Fibroblast of lung (primary cell): ENCODE data around the gene SEMA5A.

Source experiments
- EZH2 ChIP-seq: IDR thresholded peaks from 2 replicates; pipeline ENCODE4 v1.5.1; 2012; ENCODE audit warnings: low read length, control low read depth, mild to moderate bottlenecking; ENCODE audit errors: missing control alignments
- TF ChIP-seq, protein P1 (sequence below), 2 donors: IDR thresholded peaks in 1 of 2; conservative IDR thresholded peaks in 1 of 2; 1 replicate in 1 of 2; 2 replicates in 1 of 2; pipeline ENCODE4 v1.5.1; 2011 to 2012; ENCODE audit warnings: low read length in 2 of 2, control low read depth in 1 of 2, inconsistent platforms in 1 of 2, low read depth in 1 of 2, mild to moderate bottlenecking in 1 of 2

DNA sequence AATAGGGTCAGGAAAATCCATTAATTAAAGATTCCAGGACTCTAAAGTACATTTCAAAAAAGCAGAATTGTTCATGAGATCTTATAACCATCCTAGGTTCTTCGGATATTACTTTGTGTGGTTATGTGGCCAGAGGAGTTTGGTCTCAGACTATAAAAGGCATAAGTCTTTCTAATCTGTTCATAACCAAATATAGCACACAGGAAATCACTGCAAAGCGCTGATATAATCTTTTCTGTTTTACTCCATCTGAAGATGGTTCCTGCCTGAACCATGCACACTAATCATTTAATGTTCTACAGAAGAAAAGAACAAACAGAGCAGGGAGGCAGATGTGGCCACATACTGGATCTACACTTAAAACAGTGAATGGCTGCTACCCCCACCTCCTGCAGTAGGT lies 182.8 kb downstream of the SEMA5A start:
- TF ChIP-seq, protein P1, sequence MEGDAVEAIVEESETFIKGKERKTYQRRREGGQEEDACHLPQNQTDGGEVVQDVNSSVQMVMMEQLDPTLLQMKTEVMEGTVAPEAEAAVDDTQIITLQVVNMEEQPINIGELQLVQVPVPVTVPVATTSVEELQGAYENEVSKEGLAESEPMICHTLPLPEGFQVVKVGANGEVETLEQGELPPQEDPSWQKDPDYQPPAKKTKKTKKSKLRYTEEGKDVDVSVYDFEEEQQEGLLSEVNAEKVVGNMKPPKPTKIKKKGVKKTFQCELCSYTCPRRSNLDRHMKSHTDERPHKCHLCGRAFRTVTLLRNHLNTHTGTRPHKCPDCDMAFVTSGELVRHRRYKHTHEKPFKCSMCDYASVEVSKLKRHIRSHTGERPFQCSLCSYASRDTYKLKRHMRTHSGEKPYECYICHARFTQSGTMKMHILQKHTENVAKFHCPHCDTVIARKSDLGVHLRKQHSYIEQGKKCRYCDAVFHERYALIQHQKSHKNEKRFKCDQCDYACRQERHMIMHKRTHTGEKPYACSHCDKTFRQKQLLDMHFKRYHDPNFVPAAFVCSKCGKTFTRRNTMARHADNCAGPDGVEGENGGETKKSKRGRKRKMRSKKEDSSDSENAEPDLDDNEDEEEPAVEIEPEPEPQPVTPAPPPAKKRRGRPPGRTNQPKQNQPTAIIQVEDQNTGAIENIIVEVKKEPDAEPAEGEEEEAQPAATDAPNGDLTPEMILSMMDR (conservative IDR thresholded peaks at IDR 0.05 in 1 of 2, IDR thresholded peaks at IDR 0.05 in 1 of 2; ENCODE audit: low read depth in 1 of 2, low read length in 2 of 2), result no peak
- TF ChIP-seq EZH2, result no peak
